Stimulated activated CD8-positive, alpha-beta memory T cell treated with anti-CD3 and anti-CD28 coated beads, Interleukin-12 subunit alpha, Interleukin-12 subunit beta, amount 100 ng/mL, for 4 hours (primary cell): ENCODE measurements around the gene UCP3.

Experiments used
- DNase-seq: peaks from one replicate; pipeline ENCODE4 v3.0.0-alpha.2; 2020; ENCODE audit warnings: low read depth

UCP3 gene

GRCh38 chr11:74018331-74019005 is 9.6 kb upstream of the UCP3 start:
- DNase-seq, result no peak

GRCh38 chr11:74017631-74018030 is 8.7 kb upstream of the UCP3 start:
- DNase-seq, result no peak

DNA sequence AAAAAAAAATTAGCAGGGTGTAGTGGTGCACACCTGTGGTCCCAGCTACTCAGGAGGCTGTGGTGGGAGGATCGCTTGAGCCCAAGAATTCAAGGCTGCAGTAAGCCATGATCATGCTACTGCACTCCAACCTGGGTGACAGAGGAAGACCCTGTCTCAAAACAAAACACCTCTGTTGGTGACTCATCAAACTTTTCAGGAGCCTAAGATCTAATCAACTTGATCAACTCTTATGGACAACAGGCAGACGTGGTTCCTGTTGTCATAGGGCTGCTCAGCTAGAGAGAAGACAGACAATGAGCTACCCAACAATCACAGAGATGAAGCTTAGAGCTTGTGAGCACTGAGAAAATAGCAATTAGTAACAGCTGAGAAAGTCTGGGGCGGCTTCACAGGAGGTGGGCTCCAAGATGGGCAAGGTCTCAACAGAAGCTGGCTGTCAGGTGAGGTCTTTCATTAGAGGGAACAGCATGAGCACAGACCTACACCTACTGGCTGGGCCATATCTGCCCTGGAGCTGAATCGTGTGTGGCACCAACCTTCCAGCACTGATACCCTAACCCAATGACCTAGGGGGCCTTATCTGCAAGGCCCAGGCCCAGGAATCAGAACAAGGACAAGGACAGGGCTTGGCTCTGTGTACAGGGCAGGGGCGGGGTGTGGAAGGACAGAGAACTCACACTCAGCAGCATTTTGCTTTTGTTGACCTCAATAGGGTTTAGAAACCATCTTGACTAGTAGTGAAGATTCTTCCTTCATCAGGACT is 7.2 kb upstream of the UCP3 start:
- no peak for DNase-seq

- DNase-seq, result no peak
These were observed 6.0 kb upstream of the UCP3 start for GRCh38 chr11:74014880-74015279.

DNA sequence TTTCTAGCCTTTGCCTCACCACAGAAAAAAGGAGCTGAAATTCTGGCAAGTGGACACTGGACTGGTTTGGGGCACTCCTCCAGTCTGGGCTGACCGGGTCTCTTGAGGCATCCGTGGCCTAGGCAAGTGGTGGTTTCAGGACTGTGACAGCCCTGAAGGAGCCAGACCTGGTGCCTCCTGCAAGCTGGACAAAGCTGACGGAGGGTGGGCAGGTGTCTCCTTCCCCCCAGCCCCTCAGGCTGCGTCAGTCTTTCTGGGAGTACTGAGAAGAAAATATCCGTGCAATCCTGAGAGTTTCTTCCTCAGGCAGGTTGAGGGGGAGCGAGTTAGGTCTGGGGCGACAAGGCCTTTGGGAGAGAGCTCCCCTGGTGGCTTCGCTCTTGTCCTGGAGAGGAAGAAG is 4.3 kb upstream of the UCP3 start:
- no peak for DNase-seq

DNA sequence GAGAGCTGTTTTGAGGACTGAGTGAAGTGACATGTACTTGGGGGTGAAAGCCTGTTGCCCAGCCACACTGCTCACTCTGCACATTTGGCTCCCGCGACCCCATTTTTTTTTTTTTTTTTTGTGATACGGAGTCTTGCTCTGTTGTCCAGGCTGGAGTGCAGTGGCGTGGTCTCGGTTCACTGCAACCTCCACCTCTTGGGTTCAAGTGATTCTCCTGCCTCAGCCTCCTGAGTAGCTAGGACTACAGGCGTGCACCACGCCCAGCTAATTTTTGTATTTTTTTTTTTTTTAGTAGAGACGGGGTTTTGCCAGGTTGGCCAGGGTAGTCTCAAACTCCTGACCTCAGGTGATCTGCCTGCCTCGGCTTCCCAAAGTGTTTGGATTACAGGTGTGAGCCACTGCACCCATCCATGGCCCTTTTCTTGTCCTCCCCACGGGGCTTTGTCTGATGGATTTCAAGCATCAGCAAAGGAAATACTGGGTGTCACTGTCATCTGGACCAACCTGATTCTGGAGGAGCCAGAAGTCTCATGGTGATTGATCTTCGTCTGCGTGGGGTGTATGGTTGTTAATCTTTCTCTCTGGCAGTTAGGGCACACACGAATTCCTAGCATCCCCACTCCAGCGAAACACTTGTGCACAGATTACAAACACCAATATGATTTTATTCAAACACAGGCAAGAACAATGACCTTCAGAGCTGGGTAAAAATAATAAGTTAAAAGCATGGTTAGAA is 3.4 kb upstream of the UCP3 start:
- no peak for DNase-seq

DNA sequence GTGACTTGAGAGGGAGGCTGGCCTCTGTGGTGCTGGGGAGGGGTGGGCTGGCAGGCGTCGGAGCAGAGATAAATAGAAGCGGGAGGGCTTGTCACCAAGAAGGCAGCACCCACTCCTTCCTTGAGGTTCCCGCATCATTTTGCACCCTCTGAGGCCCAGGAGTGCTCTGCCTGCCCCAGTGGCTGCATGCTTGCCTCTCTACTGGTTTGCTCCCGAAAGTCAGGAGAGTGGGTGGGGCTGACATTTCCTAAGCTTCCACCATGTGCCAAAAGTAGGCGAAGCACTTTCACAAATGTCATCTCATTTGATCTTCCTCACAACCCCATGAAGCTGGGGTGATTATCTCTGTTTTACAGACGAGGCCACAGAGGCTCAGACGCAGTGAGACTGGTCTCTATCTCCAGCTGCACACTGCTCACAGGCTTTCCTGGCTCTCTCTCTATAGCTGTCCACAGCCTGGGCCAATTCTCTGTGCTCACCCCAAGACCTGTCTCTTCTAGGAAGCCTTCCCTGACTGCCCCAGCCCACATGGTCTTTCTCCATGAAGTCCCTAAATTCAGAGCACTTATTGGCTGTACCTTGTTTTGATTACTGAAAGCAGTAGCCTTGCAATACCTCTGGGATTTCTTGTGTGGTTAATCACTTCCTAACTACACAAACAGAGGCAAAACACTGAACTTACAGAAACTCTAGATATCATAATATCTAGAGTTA is 2.6 kb upstream of the UCP3 start:
- peak; percentile 8 for DNase-seq

GRCh38 chr11:74010306-74011300 is 1.7 kb upstream of the UCP3 start:
- DNase-seq, result no peak

DNA sequence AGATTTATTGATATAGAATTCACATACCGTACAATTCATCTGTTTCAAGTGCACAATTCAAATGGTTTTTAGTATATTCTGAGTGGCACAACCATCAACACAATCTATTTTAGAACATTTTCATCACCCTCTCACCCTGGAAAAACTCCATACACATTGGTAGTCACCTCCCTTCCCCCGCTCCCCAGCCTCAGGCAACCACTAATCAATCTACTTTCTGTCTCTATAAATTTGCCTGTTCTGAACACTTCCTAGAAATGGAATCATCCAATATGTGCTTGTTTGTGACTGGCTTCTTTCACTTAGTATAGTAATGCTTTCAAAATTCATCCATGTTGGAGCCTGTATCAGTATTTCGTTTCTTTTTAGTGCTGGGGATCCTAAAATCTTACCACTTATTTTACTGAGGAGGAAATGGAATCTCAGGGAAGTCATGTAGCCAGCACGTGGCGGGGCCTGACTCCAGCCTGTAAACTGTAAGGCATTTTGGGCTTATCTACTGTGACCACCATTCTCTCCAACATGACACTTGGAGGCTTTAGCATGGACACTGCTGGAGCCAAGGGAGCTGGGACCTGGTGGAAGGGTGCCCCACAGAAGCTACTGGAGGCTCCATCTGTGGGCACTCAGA is 905 bp upstream of the UCP3 start:
- DNase-seq, result no peak

DNA sequence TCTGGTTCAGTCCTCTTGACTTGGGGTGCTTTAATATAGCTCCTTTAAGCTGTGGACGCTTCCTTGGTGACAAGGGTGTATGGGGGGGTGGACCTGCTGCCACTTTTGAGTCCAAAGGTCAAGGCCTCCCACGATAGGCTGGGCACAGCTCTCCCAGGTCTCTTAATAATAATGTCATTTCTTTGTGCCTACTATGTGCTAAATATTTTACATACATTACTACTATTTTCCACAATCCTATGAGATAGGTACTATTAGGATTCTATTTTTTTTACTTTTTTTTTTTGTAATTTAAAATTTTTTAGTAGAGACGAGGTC is 304 bp upstream of the UCP3 start:
- no peak for DNase-seq

GRCh38 chr11:74007691-74008372 is 1.1 kb downstream of the UCP3 start:
- DNase-seq, result no peak

DNA sequence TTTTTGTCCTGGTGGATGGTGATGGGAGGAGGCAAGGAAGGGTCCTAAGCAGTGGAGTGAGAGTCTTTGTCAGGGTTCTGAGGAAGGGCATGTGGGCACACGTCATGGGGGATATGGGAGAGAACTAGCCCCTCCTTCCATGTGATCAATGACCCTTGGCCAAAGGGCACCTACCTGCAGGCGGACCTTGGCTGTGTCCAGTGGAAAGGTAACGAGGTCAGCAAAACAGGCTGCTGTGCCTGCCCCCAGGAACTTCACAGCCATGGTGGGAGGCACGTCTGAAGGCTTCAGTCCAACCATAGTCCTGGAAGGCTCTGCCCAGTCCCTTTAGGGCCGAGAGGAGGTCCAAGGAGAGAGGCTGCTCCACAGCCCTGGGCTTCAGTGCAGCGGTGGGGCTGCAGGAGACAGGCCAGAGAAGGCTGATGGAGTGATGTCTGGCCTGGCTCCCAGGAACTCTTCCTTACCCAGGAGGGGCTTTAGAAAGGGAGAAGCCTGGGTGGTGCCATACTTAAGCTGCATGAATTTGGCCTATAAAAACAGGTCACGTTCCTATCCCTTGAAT is 2.1 kb downstream of the UCP3 start:
- no peak for DNase-seq

GRCh38 chr11:74005721-74006517 is 3.0 kb downstream of the UCP3 start:
- DNase-seq, result no peak

GRCh38 chr11:74004759-74005615 is 3.9 kb downstream of the UCP3 start:
- peak; percentile 59 for DNase-seq

DNA sequence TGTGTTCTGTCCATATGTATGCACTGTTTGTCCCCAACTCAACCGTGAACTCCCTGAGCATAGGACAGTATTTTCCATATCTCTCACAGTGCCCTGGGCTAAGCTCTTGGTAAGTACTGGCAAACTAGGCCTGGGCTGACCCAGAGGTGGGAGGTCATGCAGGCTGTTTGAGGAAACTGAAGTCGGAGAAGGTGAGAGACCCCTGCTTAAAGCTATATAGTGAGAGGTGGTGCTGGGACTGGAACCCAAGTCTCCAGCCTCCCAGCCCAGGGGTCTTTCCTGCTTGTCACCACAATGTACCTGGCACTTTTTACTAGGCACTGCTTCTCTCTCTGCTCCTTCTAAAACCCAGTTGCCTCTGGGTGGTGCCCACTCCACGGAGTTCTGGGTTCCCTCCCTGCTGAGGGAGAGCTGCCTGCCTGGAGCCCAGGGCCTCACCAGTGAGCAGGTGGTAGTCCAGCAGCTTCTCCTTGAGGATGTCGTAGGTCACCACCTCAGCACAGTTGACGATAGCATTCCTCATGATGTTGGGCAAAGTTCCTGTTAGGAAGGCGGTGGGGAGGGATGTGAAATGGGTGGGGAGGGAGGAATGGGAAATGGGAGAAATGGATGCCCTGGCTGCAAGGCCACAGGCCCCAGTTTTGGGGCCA is 4.7 kb downstream of the UCP3 start:
- no peak for DNase-seq

DNA sequence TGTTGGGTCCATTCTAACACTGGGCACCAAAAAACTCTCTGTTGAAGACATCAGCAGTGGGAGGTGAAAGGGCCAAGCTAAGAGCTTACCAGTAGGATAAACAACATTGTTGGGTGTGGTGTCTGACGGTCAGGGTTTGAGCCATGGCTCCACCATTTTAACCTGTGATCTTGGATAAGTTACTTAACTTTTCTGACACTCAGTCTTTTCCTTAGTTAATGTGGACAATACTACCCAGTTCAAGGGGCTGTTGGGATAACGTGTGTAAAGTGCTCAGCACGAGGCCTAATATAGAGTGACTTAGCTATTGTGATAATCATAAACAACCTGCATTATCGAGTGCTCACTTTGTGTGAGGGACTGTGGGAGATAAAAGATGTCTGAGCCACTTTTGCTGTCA is 6.1 kb downstream of the UCP3 start:
- DNase-seq, result no peak

GRCh38 chr11:74001822-74002286 is 7.0 kb downstream of the UCP3 start:
- DNase-seq, result no peak
